ENCODE measurements around the gene CDH9.

Gene CDH9

DNA sequence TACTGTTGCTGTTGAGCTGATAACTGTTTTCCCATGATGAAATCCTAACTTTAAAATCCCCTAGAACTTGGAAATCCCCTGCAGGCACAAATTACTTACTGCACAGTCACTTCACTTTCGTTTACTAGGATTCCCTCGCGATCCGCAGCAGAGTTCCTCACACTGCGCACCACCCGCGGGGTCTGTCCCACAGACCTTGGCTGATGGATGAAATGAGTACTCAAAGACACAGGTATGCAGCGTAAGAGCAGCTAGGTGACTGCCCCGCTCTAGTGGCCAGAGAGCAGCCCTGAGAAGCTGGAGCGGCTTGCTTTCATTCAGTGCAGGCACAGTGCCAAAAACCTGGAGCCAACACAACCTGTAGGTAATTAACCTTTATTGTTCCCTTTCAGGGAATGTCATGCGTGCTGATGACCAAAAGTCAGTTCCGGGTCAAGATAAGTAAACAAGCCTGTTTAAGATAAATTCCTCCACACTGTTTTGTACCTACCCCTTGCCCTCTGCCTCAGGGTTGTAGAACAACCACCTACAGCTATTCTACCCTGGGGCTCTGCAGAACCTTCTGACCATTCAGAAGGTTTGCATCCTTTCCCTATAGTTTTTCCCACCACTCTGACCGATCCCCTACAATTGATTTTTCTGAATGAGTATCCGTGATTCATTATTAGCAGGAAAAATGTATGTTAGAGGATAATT is 191.2 kb downstream of the CDH9 start:
- DNase-seq (ENCODE audit: low read depth): no peak
- TF ChIP-seq, protein P1, sequence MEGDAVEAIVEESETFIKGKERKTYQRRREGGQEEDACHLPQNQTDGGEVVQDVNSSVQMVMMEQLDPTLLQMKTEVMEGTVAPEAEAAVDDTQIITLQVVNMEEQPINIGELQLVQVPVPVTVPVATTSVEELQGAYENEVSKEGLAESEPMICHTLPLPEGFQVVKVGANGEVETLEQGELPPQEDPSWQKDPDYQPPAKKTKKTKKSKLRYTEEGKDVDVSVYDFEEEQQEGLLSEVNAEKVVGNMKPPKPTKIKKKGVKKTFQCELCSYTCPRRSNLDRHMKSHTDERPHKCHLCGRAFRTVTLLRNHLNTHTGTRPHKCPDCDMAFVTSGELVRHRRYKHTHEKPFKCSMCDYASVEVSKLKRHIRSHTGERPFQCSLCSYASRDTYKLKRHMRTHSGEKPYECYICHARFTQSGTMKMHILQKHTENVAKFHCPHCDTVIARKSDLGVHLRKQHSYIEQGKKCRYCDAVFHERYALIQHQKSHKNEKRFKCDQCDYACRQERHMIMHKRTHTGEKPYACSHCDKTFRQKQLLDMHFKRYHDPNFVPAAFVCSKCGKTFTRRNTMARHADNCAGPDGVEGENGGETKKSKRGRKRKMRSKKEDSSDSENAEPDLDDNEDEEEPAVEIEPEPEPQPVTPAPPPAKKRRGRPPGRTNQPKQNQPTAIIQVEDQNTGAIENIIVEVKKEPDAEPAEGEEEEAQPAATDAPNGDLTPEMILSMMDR (IDR thresholded peaks at IDR 0.05; ENCODE audit: low read depth, low read length, missing control alignments): no peak
- H3K4me3 ChIP-seq (ENCODE audit: low read depth, low read length): no peak overlapping the region

DNA sequence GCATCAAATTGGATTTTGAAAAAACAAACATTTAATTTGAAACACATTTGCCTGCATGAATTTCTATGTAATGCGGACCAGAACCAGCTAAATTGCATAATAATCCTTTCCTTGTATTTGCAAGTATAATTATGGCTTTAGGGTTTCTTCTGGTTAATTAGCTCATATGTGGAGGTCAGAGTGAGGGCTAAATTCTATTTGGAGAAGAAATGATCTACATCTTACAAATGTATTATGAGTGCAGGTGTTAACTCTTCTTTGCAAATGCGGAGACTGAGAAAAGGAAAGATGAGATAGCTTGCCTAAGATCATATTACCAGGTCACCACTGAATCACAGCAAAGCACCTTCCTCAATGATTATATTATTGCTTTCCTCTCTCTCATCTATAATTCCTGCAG is 194.7 kb downstream of the CDH9 start:
- TF ChIP-seq, protein P1 (IDR thresholded peaks at IDR 0.05; ENCODE audit: low read depth, low read length, missing control alignments): no peak
- H3K4me3 ChIP-seq (ENCODE audit: low read depth, low read length): no peak overlapping the region
- no peak for DNase-seq (ENCODE audit: low read depth)

DNA sequence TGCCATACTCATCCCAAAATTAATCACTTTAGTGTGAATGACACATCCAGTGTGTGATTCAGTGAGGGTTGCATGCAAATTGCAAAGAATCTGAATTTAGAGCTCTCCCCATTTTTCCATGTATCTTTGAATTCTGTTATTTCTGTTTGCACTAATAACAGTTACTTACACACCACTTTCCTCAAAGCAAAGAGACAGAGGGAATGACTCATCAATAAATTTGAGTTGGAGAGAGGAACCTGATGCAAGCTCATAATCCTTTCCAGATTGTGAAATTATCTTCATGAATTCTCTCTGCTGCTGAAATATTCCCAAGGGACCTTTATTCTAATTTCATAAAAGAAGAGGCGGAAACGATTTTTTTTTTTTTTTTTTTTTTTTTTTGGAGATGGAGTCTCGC is 204.8 kb downstream of the CDH9 start:
- H3K4me3 ChIP-seq (ENCODE audit: low read depth, low read length): no peak overlapping the region
- no peak for DNase-seq (ENCODE audit: low read depth)
- TF ChIP-seq, protein P1 (IDR thresholded peaks at IDR 0.05; ENCODE audit: low read depth, low read length, missing control alignments): no peak
